ENCODE measurements around the gene LYPD6. TPM values are rescaled to one million over a fixed set of nuclear protein-coding genes. Genes with fewer than 3 reads are reported as not detected.
"Not testable (repeated sequence)": the region's sequence is repeated elsewhere in the genome, so short reads cannot be mapped to it uniquely, and the experiment has no call there.

Gene LYPD6
- total RNA-seq, 4 donors from 2014 or later = 0.85 to 2.1 (median 1.6) TPM; not detected in 1

DNA sequence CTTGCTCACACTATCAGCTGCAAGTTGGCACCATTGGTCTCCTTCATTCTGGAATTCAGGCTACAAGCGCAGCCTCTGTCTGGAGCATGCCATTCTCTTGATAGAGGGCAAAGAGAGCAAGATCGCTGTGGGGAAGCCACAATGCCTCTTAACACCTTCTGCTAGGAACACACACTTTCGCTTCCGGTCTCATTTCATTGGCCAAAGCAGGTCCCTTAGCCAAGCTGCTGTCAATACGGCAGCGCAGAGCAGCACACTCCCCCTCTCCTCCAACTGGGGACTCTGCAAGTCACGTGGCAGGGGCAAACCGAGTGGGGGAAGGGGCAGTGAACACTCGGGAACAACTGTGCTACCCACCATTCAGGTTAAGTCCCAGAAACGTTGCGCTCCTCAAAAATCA is 159.1 kb downstream of the LYPD6 start:
- no peaks in the 10 kb centered on the region for H3K36me3 ChIP-seq
- H3K27me3 ChIP-seq = no peaks in the 10 kb centered on the region
- no peaks in the 10 kb centered on the region for H3K9me3 ChIP-seq
- H3K27ac ChIP-seq = no peak overlapping the region
- no peak for TF ChIP-seq POLR2A (IDR thresholded peaks at IDR 0.05)
- TF ChIP-seq, protein P1, sequence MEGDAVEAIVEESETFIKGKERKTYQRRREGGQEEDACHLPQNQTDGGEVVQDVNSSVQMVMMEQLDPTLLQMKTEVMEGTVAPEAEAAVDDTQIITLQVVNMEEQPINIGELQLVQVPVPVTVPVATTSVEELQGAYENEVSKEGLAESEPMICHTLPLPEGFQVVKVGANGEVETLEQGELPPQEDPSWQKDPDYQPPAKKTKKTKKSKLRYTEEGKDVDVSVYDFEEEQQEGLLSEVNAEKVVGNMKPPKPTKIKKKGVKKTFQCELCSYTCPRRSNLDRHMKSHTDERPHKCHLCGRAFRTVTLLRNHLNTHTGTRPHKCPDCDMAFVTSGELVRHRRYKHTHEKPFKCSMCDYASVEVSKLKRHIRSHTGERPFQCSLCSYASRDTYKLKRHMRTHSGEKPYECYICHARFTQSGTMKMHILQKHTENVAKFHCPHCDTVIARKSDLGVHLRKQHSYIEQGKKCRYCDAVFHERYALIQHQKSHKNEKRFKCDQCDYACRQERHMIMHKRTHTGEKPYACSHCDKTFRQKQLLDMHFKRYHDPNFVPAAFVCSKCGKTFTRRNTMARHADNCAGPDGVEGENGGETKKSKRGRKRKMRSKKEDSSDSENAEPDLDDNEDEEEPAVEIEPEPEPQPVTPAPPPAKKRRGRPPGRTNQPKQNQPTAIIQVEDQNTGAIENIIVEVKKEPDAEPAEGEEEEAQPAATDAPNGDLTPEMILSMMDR (IDR thresholded peaks at IDR 0.05) = no peak
- no peaks in the 10 kb centered on the region for H3K4me1 ChIP-seq
- DNase-seq = no peak
- no peak overlapping the region for H3K4me3 ChIP-seq

DNA sequence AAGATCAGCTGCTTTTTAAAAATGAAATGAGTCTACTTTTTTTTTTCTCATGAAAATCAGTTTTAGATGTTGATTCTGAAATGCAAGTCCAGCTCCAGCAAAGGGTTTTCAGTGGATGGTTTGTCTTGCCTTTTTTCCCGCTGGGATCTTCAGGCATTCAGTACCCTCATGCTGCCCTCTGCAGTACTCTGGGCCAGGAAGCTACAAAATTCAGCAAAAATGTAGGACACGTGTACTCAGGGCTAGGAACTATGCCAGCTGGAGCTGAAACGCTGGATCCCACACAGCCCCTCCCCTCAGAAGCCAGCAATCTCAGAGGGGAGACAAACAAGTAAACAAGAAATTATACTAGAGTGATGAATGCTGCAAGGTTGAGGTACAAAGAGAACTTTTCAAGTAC is 159.9 kb downstream of the LYPD6 start:
- no peak overlapping the region for H3K4me3 ChIP-seq
- H3K27me3 ChIP-seq = no peaks in the 10 kb centered on the region
- no peaks in the 10 kb centered on the region for H3K36me3 ChIP-seq
- DNase-seq = no peak
- no peaks in the 10 kb centered on the region for H3K4me1 ChIP-seq
- H3K9me3 ChIP-seq = no peaks in the 10 kb centered on the region
- no peak for TF ChIP-seq POLR2A (IDR thresholded peaks at IDR 0.05)
- TF ChIP-seq, protein P1 (IDR thresholded peaks at IDR 0.05) = no peak
- no peak overlapping the region for H3K27ac ChIP-seq

DNA sequence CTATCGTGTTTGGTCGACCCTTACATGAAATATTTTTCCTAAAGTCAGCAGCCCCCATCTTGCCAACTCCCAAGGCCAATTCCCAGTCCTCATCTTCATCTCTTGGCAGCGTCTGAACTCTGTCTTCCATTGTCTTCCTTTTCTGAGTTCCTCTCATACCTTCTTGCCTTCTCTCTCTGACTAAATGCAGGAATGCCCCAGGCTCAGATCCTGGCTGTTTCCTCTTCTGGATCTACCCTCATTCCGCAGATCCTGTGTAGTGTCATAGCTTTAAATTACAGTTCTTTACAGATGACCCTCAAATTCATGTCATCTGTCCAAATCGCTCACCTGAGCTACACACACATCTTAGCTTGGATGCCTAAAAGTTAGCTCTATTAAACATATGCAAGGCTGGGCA is 162.5 kb downstream of the LYPD6 start:
- TF ChIP-seq, protein P1 (IDR thresholded peaks at IDR 0.05) = no peak
- no peak for TF ChIP-seq POLR2A (IDR thresholded peaks at IDR 0.05)
- H3K27ac ChIP-seq = no peak overlapping the region
- no peak for DNase-seq
- no peaks in the 10 kb centered on the region for H3K9me3 ChIP-seq
- no peaks in the 10 kb centered on the region for H3K27me3 ChIP-seq
- H3K4me1 ChIP-seq = no peaks in the 10 kb centered on the region
- no peaks in the 10 kb centered on the region for H3K36me3 ChIP-seq
- H3K4me3 ChIP-seq = no peak overlapping the region

DNA sequence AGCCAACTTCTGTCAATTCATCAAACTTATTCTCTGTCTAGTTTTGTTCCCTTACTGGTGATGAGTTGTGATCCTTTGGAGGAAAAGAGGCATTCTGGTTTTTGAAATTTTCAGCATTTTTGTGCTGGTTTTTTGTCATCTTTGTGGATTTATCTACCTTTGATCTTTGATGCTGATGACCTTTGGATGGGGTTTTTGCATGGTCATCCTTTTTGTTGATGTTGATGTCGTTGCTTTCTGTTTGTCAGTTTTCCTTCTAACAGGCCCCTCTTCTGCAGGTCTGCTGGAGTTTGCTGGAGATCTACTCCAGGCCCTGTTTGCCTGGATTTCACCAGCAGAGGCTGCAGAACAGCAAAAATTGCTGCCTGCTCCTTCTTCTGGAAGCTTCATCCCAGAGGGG is 168.8 kb downstream of the LYPD6 start:
- DNase-seq, H3K4me3 ChIP-seq, H3K27ac ChIP-seq, H3K4me1 ChIP-seq, H3K9me3 ChIP-seq, H3K36me3 ChIP-seq, H3K27me3 ChIP-seq: not testable (repeated sequence)

DNA sequence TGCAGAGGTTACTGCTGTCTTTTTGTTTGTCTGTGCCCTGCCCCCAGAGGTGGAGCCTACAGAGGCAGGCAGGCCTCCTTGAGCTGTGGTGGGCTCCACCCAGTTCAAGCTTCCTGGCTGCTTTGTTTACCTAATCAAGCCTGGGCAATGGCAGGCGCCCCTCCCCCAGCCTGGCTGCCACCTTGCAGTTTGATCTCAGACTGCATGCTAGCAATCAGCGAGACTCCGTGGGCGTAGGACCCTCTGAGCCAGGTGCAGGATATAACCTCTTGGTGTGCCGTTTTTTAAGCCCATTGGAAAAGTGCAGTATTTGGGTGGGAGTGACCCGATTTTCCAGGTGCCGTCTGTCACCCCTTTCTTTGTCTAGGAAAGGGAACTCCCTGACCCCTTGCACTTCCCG is 176.4 kb downstream of the LYPD6 start:
- H3K4me1 ChIP-seq, H3K4me3 ChIP-seq, DNase-seq, H3K9me3 ChIP-seq, H3K27me3 ChIP-seq, H3K27ac ChIP-seq, H3K36me3 ChIP-seq: not testable (repeated sequence)

DNA sequence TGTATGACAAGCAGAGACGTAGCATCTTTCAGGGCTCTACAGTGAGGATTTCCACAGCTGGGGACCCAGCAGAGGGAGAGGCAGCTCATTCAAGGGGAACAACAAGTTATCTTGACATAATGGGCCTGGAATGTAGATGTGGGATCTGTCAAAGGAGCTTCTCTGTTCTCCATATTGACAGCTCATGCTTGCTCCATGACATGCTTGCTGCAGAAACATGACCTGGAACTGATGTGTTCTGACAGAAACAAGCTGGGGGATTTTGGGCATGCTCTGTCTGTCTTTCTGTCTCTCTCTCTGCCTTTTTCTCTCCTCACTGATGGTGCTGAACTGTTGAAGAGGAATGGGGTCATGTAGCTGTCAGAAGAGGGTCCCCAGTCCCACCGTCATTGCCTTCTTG is 177.6 kb downstream of the LYPD6 start:
- no peaks in the 10 kb centered on the region for H3K36me3 ChIP-seq
- no peak overlapping the region for H3K27ac ChIP-seq
- H3K27me3 ChIP-seq = no peaks in the 10 kb centered on the region
- no peak overlapping the region for H3K4me3 ChIP-seq
- no peaks in the 10 kb centered on the region for H3K4me1 ChIP-seq
- no peak for DNase-seq
- no peak for TF ChIP-seq POLR2A (IDR thresholded peaks at IDR 0.05)
- TF ChIP-seq, protein P1 (IDR thresholded peaks at IDR 0.05) = no peak
- H3K9me3 ChIP-seq = no peaks in the 10 kb centered on the region

DNA sequence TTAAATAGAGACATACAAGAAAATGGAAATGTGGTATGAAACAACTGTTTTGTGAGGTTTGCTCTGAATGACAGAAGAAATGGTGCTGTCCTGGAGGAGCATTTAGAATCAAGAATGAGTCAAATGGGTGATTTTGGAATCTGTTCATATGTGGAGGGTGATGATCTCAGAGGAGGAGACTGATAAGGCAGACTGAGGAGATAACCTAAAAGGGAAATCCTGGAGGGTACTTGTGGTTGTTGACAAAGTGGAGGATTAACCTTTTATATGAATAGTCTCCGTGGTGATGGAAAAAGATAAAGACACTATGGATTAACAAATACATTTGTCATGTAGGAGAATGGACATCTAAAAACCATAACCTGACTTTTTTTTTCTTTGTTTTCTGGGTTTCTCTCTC is 183.1 kb downstream of the LYPD6 start:
- Histone ChIP-seq H3K27ac (no peak overlapping the region), H3K4me3 (no peak overlapping the region), H3K36me3 (no peaks in the 10 kb centered on the region), H3K9me3 (no peaks in the 10 kb centered on the region), H3K27me3 (no peaks in the 10 kb centered on the region), H3K4me1 (no peaks in the 10 kb centered on the region)
- TF ChIP-seq POLR2A (IDR thresholded peaks at IDR 0.05) = no peak
- TF ChIP-seq, protein P1 (IDR thresholded peaks at IDR 0.05) = no peak
- DNase-seq = no peak

All from Peyer's patch (tissue), 4 donors.